ENCODE results near the gene PKNOX2.

Gene PKNOX2, protein sequence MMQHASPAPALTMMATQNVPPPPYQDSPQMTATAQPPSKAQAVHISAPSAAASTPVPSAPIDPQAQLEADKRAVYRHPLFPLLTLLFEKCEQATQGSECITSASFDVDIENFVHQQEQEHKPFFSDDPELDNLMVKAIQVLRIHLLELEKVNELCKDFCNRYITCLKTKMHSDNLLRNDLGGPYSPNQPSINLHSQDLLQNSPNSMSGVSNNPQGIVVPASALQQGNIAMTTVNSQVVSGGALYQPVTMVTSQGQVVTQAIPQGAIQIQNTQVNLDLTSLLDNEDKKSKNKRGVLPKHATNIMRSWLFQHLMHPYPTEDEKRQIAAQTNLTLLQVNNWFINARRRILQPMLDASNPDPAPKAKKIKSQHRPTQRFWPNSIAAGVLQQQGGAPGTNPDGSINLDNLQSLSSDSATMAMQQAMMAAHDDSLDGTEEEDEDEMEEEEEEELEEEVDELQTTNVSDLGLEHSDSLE

DNA sequence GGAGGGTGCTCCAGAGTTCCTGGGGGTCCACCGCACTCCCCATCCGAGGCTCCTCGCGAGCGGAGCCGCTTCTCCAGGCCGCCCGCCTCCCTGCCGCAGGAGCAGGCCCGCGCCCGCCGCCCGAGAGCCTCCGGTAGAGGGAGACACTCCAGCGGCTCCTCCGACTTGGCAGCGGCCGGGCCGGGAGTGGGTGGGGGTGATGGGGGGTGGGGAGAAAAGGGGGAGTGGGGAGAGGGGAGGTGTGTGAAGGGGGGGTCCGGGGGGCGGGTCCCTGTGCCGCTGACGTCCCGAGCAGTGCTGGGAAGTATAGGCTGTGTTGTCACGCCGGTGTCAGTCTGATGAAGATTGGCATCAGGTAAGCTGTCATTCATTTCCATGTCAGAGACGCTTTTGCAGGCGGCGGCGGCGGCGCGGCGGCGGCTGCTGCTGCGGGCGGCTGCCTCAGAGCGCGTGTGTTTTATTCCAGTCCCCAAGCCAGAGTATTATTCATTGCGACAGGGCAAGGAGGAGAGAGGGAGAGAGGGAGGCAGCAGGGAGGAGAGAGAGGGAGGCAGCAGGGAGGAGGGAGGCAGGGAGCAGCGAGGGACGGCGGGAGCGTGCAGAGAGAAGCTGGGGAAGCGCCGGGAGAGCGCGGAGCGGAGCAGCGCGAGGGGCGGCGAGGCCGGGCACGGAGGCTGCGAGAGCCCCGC is at the start of gene PKNOX2:
Gene PKNOX2 (plus strand): TSS at position 330 of the 689 bp plus-strand sequence. CDS start 186,555 bp downstream, outside the sequence.
- peak; percentile 67 to 82 for DNase-seq

DNA sequence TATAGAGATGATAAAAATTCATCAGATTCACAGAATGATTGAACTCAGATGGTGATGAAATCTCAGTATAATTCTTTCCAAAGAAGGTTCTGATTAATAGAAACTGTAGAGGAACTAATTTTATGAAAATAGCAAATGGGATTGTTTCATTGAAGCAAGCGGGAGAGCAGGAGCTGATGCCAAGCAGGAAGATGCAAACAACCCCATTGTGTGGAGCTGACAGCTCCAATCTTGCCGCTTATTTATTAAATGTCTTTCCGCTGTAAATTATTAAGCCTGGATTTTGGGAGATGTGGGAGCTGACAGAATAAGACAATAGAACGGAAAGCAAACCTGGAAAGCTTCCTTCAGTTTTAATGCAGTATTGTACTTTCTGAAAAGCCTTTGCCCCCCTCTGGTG is 47.1 kb upstream of the PKNOX2 start:
- DNase-seq = no peak

DNA sequence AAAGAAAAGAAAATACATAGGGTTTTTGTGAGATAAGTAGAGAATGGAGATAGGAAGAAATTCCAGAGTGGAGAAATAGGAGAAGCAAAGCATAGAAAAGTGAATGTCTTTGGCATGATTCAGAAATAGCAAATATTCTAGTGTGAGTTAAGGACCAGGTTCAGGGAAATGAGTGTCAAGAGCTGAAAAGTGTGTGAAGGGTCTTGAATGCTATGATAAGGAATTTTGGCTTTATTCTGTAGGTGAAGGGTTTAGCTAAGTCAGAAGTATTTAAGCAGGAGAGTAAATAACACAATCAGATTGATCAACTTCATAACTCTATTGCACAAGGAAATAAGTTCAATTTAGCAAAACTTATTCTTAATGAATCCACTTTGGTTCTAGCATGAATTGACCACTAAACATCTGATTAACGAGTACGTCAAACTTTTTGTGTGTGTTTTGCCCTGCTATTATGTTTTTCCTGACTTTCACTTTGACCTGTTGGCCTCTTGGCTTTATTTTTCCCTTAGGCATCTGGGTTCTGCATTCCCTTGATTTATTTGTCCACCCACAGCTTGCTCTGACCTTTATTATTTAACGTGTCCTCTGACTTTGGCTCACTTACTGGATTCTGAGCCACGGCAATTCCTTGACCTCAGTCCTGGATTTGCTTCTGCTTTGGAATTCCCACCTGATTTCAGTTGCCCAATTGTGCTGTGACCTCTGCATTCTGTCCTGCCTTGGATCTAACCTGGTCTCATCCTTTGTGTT is 41.2 kb upstream of the PKNOX2 start:
- no peak for DNase-seq

DNA sequence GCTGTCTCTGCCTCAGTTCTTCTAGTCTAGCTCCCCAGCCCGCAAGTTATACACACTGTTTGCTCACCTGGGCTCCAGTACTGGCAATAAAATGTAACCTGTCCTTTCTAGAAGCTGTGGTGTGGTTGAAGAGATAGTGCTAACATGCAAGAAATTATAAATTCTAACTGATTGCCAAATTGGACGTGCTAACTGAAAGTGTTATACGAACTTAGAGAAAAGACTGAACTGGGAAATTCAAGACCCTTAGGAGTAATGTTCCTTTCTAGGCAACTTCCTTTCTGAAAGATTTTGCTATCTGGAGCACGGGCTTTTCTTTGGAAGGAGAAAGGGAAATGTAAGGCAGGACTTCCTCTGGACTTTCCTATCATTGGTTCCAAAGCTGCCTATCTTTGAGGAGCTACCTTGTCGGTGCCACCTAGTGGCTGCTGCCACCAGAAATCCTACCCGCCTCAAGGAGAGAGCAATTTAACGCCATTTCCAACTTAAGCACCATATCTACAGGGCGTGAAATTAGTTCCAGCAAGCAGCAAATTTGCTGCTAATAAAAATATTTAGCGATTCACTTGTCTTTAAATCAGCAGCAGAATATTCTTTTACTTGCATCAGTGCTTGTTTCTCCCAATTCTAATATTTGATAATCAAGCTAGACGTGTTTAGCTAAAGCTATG is 40.5 kb upstream of the PKNOX2 start:
- peak; percentile 41 to 57 for DNase-seq

DNA sequence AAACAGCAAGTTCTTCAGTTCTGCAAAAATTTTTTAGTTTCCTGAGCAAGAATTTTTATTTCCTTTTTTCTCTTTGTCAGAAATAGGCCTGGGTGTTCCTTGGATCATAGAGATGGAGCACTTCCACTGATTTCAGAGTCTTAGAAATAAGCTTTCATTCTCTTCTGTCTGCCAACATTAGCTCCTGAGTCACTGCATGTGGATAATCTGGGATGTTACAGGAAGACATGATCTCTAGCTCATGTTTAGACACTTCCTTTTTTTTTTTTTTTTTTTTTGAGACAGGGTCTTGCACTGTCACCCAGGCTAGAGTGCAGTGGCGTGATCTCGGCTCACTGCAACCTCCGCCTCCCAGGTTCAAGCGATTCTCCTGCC is 39.9 kb upstream of the PKNOX2 start:
- DNase-seq = no peak

DNA sequence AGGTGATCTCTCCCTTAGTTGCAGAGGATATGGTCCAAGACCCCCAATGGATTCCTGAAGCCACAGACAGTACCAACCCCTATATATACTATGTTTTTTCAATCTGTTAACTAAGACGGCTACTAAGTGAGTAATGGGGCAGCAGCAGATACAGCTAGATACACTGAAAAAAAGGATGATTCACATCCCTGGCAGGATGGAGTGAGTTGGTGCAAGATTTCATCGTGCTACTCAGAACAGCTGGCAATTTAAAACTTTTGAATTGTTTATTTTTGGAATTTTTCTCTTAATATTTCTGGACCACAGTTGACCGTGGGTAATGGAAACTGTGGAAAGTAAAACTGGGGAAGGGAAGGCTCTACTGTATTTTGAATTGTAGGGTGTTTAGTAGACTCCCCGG is 36.1 kb upstream of the PKNOX2 start:
- DNase-seq = no peak

DNA sequence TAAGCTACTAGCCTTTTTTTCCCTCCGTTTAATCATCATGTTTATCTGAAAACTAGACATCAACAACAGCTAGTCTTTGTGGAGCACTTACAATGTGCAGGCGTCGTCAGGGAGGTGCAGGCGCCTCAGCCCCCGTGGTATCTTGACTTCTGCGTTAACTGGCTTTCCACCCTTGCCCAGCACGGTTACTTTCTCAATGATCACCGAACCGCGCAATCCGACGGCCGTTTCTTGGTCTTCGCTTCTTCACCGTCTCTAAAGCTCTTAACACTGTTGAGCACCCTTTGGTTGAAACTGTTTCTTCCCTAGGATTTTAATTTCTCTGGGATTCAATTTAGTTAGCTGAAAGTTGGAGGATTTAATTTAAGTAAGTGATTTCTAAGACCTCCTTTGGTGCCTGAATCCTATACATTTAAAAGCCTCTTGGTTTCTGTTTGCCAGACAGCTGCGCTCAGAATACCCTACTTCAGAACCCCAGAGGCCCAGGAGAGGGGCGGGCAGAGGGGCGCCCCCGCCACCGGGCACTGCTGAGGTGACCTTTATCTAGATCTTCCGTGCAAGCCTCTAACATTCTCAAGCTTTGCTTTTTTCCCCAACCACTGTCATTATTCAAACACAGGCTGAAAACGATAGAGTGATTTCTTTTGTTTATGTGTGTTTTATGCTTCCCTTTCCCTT is 35.1 kb upstream of the PKNOX2 start:
- no peak for DNase-seq

DNA sequence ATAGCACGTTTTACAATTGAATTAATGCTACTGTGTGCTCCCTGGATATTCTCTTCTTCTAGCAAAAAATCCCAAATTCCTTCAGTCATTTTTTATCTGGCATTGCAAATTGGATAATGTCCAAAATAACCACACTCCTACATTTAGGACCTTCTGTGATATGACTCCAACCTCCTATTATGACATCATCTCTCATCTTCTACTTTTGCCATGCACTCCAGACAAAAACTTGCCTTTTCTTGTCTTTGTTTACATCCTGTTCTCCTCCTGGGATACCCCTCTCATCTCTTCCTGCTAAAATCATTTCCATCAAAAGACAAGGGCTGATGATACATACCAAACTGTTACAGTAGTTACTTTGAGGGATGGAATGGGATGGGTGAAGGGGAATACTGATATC is 32.5 kb upstream of the PKNOX2 start:
- DNase-seq = no peak

DNA sequence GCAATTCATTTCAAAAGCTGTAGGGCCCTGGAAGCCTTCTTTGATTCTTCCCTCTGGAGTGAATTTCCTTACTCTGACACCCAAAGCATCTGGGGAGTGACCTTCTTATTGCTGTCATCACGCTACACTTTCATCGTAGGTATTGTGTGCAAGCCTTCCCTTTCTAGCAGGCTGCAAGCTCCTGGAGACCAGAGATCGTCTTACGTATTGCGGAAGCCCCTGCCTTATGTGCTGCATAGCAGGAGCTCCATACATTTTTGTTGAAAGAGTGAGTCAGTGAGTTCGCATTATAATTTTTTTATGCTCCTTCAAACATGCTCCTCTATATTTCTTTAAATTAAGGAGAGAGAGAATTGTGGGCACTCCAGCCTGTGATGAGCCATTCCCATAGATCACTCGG is 32.0 kb upstream of the PKNOX2 start:
- DNase-seq = no peak

DNA sequence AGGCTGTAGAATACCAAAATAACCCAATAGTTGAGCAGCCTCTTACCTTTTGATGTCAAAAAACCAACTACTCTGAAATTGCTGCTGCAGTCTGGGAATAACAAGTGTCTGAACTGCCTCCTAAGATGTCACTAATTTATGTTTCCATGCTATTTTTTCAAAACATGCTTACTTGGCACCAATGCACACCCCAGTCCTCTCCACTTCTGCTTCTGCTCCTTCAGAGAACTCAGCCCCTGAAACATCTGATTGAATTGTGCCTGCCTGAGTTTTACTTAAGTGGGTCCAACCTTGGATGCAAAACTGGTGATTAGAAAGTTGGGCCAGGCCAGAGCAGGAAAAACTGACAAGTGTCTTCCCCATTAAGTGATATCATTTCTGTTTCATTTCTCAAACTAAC is 28.6 kb upstream of the PKNOX2 start:
- no peak for DNase-seq

DNA sequence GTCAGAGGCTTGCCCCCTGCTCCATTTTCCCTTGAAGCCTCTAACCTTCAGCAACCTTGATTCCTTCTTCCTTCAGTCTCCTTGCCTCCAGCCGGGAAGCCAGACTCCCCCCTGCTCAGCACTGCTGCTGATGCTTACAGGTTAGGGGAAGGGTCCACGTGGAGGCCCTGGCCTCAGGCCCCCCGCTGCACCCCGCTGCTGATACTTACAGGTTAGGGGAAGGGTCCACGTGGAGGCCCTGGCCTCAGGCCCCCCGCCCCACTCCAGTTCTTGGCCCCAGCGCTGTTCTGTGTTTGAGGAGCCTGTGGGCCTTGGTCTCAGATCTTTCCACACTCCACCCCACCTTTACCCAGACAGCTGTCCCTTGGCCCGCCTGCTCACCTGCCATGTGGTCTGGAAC is 25.6 kb upstream of the PKNOX2 start:
- DNase-seq = no peak

DNA sequence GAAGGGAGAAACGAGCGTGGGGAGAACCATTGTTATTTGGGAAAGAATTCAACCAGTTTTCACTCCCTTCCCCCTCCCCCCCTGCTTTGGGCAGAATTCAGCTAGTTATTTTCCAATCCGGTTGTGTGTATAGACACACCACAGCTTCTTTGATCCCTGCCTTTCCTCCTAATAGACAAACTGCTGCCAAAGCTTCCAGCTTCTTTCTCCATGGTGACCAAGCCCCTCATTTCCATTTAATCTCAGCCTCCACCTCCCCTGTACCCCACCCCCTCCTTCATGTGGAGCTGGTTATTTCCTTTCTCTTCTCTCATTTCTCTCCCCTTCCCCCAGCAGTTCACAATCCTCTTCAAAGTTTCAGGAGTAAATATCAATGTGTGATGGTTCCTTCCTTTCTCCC is 24.8 kb upstream of the PKNOX2 start:
- no peak for DNase-seq

DNA sequence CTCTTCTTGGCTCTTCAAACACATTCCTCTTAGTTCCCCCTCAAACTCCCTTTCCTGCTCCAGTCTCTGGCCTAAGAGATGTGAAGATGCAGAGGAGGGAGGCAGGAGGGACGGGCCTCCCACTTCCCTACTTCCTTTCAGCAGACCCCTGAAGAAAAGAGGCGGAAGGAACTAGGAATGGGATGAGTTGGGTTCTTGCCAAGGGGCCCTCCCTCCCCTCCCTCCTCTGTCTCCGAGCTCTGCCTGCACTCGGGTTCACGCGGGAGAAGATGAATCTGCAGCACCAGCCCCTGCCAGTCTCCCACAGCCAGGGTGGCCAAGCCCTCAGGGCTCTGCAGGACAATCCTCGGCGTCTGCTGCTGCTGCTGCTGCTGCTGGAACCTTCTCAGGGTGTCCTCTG is 24.3 kb upstream of the PKNOX2 start:
- DNase-seq = no peak

DNA sequence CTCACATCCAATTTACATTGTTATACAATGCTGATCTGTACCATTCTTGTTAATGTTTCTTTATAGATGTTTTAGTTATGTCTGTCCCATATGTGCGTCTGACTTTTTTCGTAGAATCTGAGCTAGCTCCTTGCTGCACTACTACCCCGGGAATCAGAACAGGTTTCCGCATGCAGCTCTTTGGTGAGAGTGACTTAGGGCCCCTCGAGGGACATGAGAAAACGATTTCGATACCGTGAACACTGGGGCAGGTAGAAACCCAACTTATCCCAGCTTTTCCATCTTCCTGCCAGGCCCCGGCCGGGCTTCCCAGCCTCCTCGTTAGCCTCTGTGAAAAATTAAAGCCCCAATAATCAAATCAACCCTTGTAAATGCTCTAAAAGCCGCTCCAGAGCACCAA is 23.4 kb upstream of the PKNOX2 start:
- DNase-seq = no peak

DNA sequence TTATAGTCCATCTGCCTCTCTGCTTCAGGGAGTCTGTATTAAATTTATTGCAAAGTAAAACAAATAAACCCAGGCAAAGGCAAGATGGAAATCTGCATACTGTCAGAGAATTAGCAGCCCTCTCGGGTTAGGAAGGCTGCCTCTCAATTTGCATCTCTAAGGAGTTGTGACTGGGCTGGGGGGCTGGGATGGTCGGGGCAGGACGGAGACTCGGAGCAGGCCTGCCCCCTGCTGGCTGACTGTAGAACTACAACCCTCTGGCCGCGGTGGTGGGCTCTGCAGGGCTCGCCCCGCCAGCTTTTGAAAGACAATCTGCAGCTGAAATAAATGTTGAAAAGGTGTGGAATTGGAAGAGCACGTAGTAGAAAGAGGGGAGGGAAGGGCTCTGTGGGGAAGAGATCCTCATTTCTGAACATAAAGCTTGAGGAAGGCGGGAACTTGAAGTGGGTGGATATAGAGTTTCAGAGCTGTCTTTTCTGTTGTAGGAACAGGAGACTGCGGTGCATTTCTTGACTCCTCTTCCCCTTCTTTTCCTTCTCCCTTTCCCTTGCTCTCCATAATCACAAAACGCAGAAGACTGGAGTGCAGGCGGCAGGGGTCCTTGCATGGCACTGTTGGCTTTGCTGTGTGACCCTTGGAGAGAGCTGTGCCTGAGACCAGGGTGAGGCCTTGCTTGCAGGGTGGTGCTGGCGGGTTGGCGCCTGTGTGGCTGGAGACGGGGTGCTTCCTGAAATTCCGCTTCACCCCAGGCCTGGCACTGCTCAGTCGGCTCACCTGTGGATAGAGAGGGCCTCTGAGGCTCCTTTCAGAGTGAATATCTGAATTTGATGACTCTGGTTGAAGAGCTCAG is 22.6 kb upstream of the PKNOX2 start:
- peak; percentile 71 to 72 for DNase-seq

DNA sequence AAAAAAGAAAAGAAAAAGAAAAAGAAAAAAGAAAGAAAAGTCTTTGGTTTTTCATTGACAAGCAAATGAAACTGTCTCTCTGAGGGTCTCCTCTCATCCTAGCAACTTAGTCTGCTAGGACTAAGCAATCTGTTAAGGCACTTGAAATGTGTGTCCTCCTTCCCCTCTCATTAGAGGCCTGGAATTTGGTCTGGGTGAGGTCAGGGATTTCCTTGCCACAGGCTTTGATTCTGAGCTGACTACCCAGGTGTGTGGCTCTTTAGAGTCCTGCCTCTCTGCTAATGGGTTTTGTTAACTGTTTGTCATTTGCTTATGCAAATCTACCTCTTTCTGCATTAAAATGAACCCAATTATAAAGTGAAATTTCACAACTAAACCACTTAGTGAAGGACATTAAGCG is 18.3 kb upstream of the PKNOX2 start:
- DNase-seq = no peak

DNA sequence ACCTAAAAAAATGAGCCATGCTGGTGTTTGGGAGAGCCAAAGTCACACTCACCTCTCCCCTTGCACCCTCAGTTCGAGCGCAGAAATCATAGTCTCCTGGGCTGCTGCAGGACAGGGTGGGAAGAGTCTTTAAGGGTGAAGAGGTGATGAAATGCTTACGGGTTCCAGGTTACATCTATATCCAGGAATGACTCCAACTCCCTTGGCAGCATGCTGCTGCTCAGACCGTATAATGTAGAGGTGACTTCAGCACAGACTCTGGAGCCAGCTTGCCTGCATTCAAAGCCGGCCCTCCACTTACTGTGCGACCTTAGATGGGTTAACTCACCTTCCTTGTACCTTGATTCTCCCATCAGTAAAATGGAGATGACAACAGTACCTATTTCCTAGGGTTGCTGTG is 17.3 kb upstream of the PKNOX2 start:
- DNase-seq = no peak

DNA sequence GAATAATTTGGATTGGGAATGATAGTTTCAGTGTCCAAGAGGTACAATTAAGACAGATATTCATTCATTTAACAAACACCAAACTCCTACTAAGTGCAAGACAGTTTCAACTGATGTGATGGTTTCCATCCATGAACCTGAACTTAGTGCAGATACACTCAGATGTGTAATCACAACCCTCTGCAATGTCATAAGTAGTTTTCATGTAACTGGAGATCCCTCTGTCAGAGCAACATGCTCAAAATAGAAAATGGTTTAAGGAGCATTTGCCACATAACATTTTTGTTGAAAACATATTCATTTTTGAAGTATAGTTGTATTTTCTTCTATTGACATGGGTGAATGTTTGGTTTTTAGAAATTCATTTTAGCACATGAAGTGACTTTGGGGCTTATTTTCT is 16.5 kb upstream of the PKNOX2 start:
- DNase-seq = no peak

DNA sequence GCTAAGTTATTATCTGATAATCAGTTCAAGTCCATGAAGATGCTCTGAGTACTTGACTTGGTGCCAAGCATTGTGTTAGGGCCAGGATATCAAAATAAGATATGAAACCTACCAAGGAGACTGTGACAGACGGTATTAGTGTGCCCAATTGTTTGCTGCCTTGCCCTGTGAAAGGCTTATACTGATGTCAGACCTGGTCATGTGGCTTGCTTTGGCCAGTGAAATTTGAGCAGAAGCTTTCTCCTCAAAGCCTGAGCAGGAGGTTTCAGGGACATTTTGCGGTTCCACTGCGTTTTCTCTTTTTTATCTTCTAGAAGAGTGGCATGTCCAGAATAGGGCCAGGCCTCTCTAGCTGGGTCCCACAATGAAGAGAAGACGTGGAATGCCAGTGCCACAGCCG is 15.8 kb upstream of the PKNOX2 start:
- no peak for DNase-seq

DNA sequence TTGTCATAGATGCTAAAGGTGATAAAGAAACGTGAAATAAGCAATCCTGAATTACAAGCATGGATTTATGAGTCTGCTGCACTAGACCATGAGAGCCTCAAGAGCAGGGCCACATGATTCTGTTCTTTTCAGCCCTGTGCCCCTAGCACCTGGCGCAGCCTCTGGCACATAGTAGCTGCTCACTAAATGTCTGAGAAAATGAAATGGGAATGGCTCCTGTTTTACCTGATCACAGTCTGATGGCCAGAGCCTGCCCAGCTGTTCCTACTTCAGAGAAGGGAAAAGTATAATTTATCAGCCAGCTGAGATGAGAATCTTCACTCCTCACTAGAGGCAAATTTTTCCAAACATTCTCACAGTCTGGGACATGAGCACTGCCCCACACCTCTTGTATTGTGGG is 10.7 kb upstream of the PKNOX2 start:
- no peak for DNase-seq

DNA sequence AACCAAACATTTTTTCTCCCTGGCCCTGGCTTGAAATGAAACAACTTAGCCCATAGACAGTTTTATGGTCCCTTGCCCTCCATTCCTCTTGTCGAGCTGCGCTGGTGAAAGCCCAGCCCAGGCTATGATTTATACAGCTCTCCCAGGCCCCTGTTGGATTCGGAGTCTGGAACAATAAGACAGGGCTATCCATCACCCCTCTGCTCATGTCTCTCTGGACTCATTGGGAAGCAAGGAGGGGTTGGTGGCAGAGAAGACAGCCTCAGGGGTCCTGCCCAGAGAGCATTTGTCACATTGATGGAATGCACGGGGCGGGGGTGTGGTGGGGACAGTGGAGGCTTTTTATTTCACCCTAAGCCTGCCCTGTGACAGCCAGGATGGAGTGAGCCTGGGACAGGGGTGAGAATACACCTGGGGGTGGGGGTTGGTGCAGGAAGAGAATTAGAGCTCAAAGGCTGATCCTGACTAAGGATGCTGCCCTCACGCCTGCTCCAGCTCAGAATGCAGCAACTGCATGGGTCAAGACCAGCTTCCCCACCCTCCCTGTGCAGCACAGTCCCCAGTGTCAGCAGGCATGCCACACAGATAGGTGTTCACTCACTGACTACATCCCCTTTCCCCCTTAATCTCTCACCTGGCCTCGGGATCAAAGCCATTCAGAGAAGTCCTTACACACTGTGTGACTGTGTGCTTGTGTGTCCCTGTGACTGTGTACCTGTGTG is 10.0 kb upstream of the PKNOX2 start:
- no peak for DNase-seq

Data from stimulated activated CD4-positive, alpha-beta T cell treated with anti-CD3 and anti-CD28 coated beads, Interleukin-2, amount 100 ng/mL, for 24 hours (primary cell).